HCT116 (cell line): ENCODE results near the gene NXN. TPM values are rescaled to one million over a fixed set of nuclear protein-coding genes. Genes with fewer than 3 reads are reported as not detected.

Experiments used
- ATAC-seq: fragments of 200-7000 bp; cut with Tn5 transposase; 2 replicates; pipeline ENCODE4 v1.9.1; 2020; ENCODE audit warnings: mild to moderate bottlenecking, moderate library complexity
- BruUV-seq: library from RNA; stranded (reverse); fragments of 400-500 nt; replicated peaks from 2 replicates; lab custom pipeline; 2021; lab: Mats Ljungman, UMichigan
- CTCF ChIA-PET: fragments of 300-600 bp; sonication (Branson Sonifier 250); formaldehyde crosslinking; loops from one replicate; lab custom pipeline; 2021; ENCODE audit warnings: antibody characterized with exemption; lab: Charles Lee
- POLR2A ChIA-PET: fragments of 300-600, 350-600 bp; sonication (Branson Sonifier 250); formaldehyde crosslinking; loops from one replicate; lab custom pipeline; 2021; ENCODE audit warnings: antibody characterized with exemption; lab: Charles Lee
- RAD21 ChIA-PET, 2 experiments: fragments of 300-600 bp; sonication (Branson Sonifier 250); formaldehyde crosslinking; loops; one replicate each; lab custom pipeline; 2023; ENCODE audit warnings: low total read pairs in 2 of 2; ENCODE audit not compliant: uncharacterized antibody in 2 of 2, unreplicated experiment in 2 of 2, low non-redundant PET in 1 of 2; lab: Charles Lee
- DNase-seq: peaks from one replicate; pipeline ENCODE4 v3.0.0-alpha.2; 2010; ENCODE audit warnings: low read depth, low spot score
- H2AFZ ChIP-seq: fragments of 200-600 bp; shearing (Covaris generic), sonication (generic); 2 replicates; pipeline ENCODE4 v1.6.1; 2017; ENCODE audit warnings: low read depth, mixed run types, mixed read lengths, antibody characterized with exemption, low read length; ENCODE audit not compliant: poor library complexity, severe bottlenecking
- H3K27ac ChIP-seq: 2 replicates; pipeline ENCODE4 v1.5.1; 2012; ENCODE audit warnings: low read depth, low read length
- H3K27me3 ChIP-seq: fragments of 200-600 bp; sonication (generic); 2 replicates; pipeline ENCODE4 v1.6.1; 2016; ENCODE audit warnings: mixed run types, low read length, mixed read lengths; ENCODE audit not compliant: insufficient read depth
- H3K36me3 ChIP-seq, 2 experiments: fragments of 200-500 bp in 1 of 2; fragments of 200-600 bp in 1 of 2; sonication (Bioruptor generic) in 1 of 2; sonication (generic) in 1 of 2; 2 replicates each; pipeline versions ENCODE4 v1.5.1 to v1.6.1; 2014 to 2016; ENCODE audit warnings: low read length in 2 of 2, inconsistent platforms in 1 of 2, mixed read lengths in 1 of 2, mixed run types in 1 of 2; ENCODE audit not compliant: insufficient read depth in 2 of 2, control insufficient read depth in 1 of 2
- H3K4me1 ChIP-seq, 2 experiments: fragments of 200-600 bp in 1 of 2; sonication (generic) in 1 of 2; 2 replicates each; pipeline versions ENCODE4 v1.5.1 to v1.6.1; 2012 to 2017; ENCODE audit warnings: low read length in 2 of 2, inconsistent platforms in 1 of 2, mild to moderate bottlenecking in 1 of 2, mixed read lengths in 1 of 2, mixed run types in 1 of 2, moderate library complexity in 1 of 2; ENCODE audit not compliant: insufficient read depth in 2 of 2, control insufficient read depth in 1 of 2
- H3K4me2 ChIP-seq: fragments of 200-600 bp; sonication (generic); 2 replicates; pipeline ENCODE4 v1.6.1; 2017; ENCODE audit warnings: mixed run types, low read length, mixed read lengths
- H3K4me3 ChIP-seq, 2 experiments: fragments of 200-600 bp in 1 of 2; sonication (generic) in 1 of 2; replicated peaks in 1 of 2; 2 replicates each; pipeline ENCODE4 v1.5.1; 2011 to 2016; ENCODE audit warnings: low read length in 2 of 2, control low read depth in 1 of 2, low read depth in 1 of 2, mild to moderate bottlenecking in 1 of 2, mixed read lengths in 1 of 2, mixed run types in 1 of 2
- H3K79me2 ChIP-seq: fragments of 200-600 bp; sonication (generic); 2 replicates; pipeline ENCODE4 v1.6.1; 2017; ENCODE audit warnings: mild to moderate bottlenecking, mixed run types, low read length, moderate library complexity, mixed read lengths; ENCODE audit not compliant: insufficient read depth
- H3K9ac ChIP-seq: fragments of 200-600 bp; sonication (generic); 2 replicates; pipeline ENCODE4 v1.6.1; 2016; ENCODE audit warnings: low read length, mixed read lengths
- H3K9me2 ChIP-seq: fragments of 200-600 bp; sonication (generic), shearing (Covaris generic); 2 replicates; pipeline ENCODE4 v1.6.1; 2017; ENCODE audit warnings: mixed run types, mild to moderate bottlenecking, moderate library complexity; ENCODE audit not compliant: insufficient read depth
- H3K9me3 ChIP-seq, 2 experiments: fragments of 200-500 bp in 1 of 2; fragments of 200-600 bp in 1 of 2; sonication (Bioruptor generic) in 1 of 2; sonication (generic) in 1 of 2; 2 replicates each; pipeline ENCODE4 v1.6.1; 2014 to 2017; ENCODE audit warnings: low read length in 2 of 2, mixed read lengths in 2 of 2, inconsistent platforms in 1 of 2, low read depth in 1 of 2, mild to moderate bottlenecking in 1 of 2, mixed run types in 1 of 2, moderate library complexity in 1 of 2; ENCODE audit not compliant: control insufficient read depth in 1 of 2, insufficient read depth in 1 of 2
- H4K20me1 ChIP-seq: fragments of 200-600 bp; sonication (generic), shearing (Covaris generic); 2 replicates; pipeline ENCODE4 v1.6.1; 2017; ENCODE audit warnings: mixed run types, mild to moderate bottlenecking, moderate library complexity; ENCODE audit not compliant: insufficient read depth
- ATF3 ChIP-seq: IDR thresholded peaks from 2 replicates; pipeline ENCODE4 v1.6.1; 2012
- CBX3 ChIP-seq: IDR thresholded peaks from 2 replicates; pipeline ENCODE4 v1.6.1; 2012; ENCODE audit warnings: low read depth
- CEBPB ChIP-seq: IDR thresholded peaks from 2 replicates; pipeline ENCODE4 v1.6.1; 2012; ENCODE audit warnings: low read depth
- CTCF ChIP-seq, 3 experiments: fragments of 200-600 bp in 1 of 3; sonication (generic) in 1 of 3; IDR thresholded peaks in 2 of 3; conservative IDR thresholded peaks in 1 of 3; 2 replicates each; pipeline ENCODE4 v1.5.1; 2012 to 2017; ENCODE audit warnings: low read depth in 2 of 3, low read length in 2 of 3, antibody characterized with exemption in 1 of 3, borderline replicate concordance in 1 of 3, control low read depth in 1 of 3, mild to moderate bottlenecking in 1 of 3, mixed read lengths in 1 of 3, mixed run types in 1 of 3, moderate library complexity in 1 of 3; ENCODE audit not compliant: insufficient read depth in 1 of 3
- EGR1 ChIP-seq: IDR thresholded peaks from 2 replicates; pipeline ENCODE4 v1.6.1; 2012; ENCODE audit warnings: low read depth
- ELF1 ChIP-seq: IDR thresholded peaks from 2 replicates; pipeline ENCODE4 v1.6.1; 2012; ENCODE audit warnings: low read depth, borderline replicate concordance
- EZH2 ChIP-seq: fragments of 200-600 bp; sonication (generic); IDR thresholded peaks from 2 replicates; pipeline ENCODE4 v1.6.1; 2017; ENCODE audit warnings: antibody characterized with exemption, mixed run types
- EZH2phosphoT487 ChIP-seq: fragments of 200-600 bp; IDR thresholded peaks from 2 replicates; pipeline ENCODE4 v1.6.1; 2018; ENCODE audit warnings: antibody characterized with exemption, borderline replicate concordance
- FOSL1 ChIP-seq: IDR thresholded peaks from 2 replicates; pipeline ENCODE4 v1.6.1; 2012; ENCODE audit warnings: low read depth
- JUND ChIP-seq: IDR thresholded peaks from 2 replicates; pipeline ENCODE4 v1.6.1; 2012
- MAX ChIP-seq: IDR thresholded peaks from 2 replicates; pipeline ENCODE4 v1.6.1; 2012
- POLR2A ChIP-seq: IDR thresholded peaks from 2 replicates; pipeline ENCODE4 v1.7.0; 2011; ENCODE audit warnings: borderline replicate concordance; ENCODE audit not compliant: insufficient read depth, insufficient read length; ENCODE audit errors: extremely low read depth
- POLR2AphosphoS5 ChIP-seq: IDR thresholded peaks from 2 replicates; pipeline ENCODE4 v1.6.1; 2011; ENCODE audit warnings: mild to moderate bottlenecking, low read depth, low read length, moderate library complexity
- SP1 ChIP-seq: IDR thresholded peaks from 2 replicates; pipeline ENCODE4 v1.6.1; 2012; ENCODE audit warnings: low read depth
- SRF ChIP-seq: IDR thresholded peaks from 2 replicates; pipeline ENCODE4 v1.6.1; 2012; ENCODE audit warnings: low read depth
- TCF7L2 ChIP-seq: IDR thresholded peaks from 2 replicates; pipeline ENCODE4 v1.7.0; 2011; ENCODE audit warnings: borderline replicate concordance, inconsistent platforms; ENCODE audit not compliant: insufficient read depth, insufficient read length; ENCODE audit errors: extremely low read depth
- YY1 ChIP-seq: IDR thresholded peaks from 2 replicates; pipeline ENCODE4 v1.6.1; 2011; ENCODE audit warnings: low read length, low read depth, moderate library complexity, mild to moderate bottlenecking; ENCODE audit not compliant: insufficient replicate concordance; ENCODE audit errors: extremely low read depth
- ZFX ChIP-seq: fragments of 450-650 bp; IDR thresholded peaks from 2 replicates; pipeline ENCODE4 v1.6.1; 2017
- ZNF274 ChIP-seq: fragments of 200-500 bp; sonication (Bioruptor generic); IDR thresholded peaks from 2 replicates; pipeline ENCODE4 v1.6.1; 2014; ENCODE audit warnings: mild to moderate bottlenecking, low read depth, low read length, inconsistent platforms
- intact Hi-C: fragments of 100-400 bp; cut with micrococcal nuclease; formaldehyde crosslinking; loops from 2 replicates; pipeline ENCODE4 v1.10.0; 2022
- total RNA-seq: library from RNA; stranded (reverse); gene quantifications from one replicate; pipeline ENCODE4 v1.2.1, GENCODE V29; 2021; ENCODE audit not compliant: unreplicated experiment

NXN gene
- total RNA-seq, 1 experiment from 2014 or later: 83.7 TPM

GRCh38 chr17:896953-897661 is 82.5 kb downstream of the NXN start:
- Histone ChIP-seq H3K27ac (no peak overlapping the region), H3K27me3 (no peaks in the 10 kb centered on the region), H3K79me2 (peaks cover 39% of the 10 kb centered on the region), H2AFZ (no peak overlapping the region), H3K4me1 (no peaks in the 10 kb centered on the region; a peak in 2 of 4 replicates), H3K4me3 (no peak overlapping the region), H3K36me3 (no peaks in the 10 kb centered on the region), H3K9me2 (no peaks in the 10 kb centered on the region), H3K4me2 (no peak overlapping the region), H3K9ac (no peak overlapping the region), H3K9me3 (no peaks in the 10 kb centered on the region)
- RAD21 ChIA-PET: no interaction called here
- CTCF ChIA-PET: no interaction called here
- no peak for ATAC-seq
- intact Hi-C loops: no loop called here
- TF ChIP-seq SP1 (no peak), YY1 (no peak), POLR2A (no peak), EGR1 (no peak), CTCF (IDR thresholded peaks at IDR 0.05 in 2 of 3, conservative IDR thresholded peaks at IDR 0.05 in 1 of 3; ENCODE audit: borderline replicate concordance in 1 of 3, insufficient read depth in 1 of 3, low read depth in 2 of 3, low read length in 2 of 3) (no peak), FOSL1 (no peak), SRF (no peak), TCF7L2 (no peak), CEBPB (no peak), ZNF274 (no peak), JUND (no peak), MAX (no peak), CBX3 (no peak), ELF1 (no peak), ATF3 (no peak), EZH2 (no peak), ZFX (no peak), EZH2phosphoT487 (no peak), POLR2AphosphoS5 (no peak)
- TF ChIP-seq, all 23 proteins: peak for 0
- BruUV-seq: no TSS peak
- no peak for DNase-seq
- POLR2A ChIA-PET: no interaction called here
- H4K20me1 ChIP-seq: no peaks in the 10 kb centered on the region
